GM12878 (cell line): ENCODE data around the gene AHCYL2. TPM values are rescaled to one million over a fixed set of nuclear protein-coding genes. Genes with fewer than 3 reads are reported as not detected.

Source experiments
- BCL11A ChIP-seq: IDR thresholded peaks from 2 replicates; pipeline ENCODE4 v1.6.1; 2011; ENCODE audit warnings: low read depth, low read length
- CTCF ChIP-seq, 3 experiments: IDR thresholded peaks in 2 of 3; conservative IDR thresholded peaks in 1 of 3; 2 replicates each; pipeline ENCODE4 v1.5.1; 2011; ENCODE audit warnings: low read depth in 3 of 3, low read length in 3 of 3, mild to moderate bottlenecking in 3 of 3, control low read depth in 2 of 3, moderate library complexity in 2 of 3, inconsistent platforms in 1 of 3, mixed read lengths in 1 of 3; ENCODE audit not compliant: control insufficient read depth in 2 of 3, insufficient read depth in 1 of 3; ENCODE audit errors: extremely low read depth in 1 of 3
- CUX1 ChIP-seq: IDR thresholded peaks from 2 replicates; pipeline ENCODE4 v1.6.1; 2012; ENCODE audit warnings: improper control_type of control experiment, low read depth, low read length; ENCODE audit not compliant: insufficient replicate concordance
- DPF2 ChIP-seq: fragments of 450-650 bp; IDR thresholded peaks from 2 replicates; pipeline ENCODE4 v1.6.1; 2017; ENCODE audit warnings: mild to moderate bottlenecking
- EP300 ChIP-seq, 2 experiments: fragments of 150-350 bp in 1 of 2; IDR thresholded peaks; 2 replicates each; pipeline ENCODE4 v1.6.1; 2011 to 2012; ENCODE audit warnings: low read depth in 2 of 2, low read length in 2 of 2, borderline replicate concordance in 1 of 2, improper control_type of control experiment in 1 of 2, inconsistent platforms in 1 of 2; ENCODE audit not compliant: control insufficient read depth in 1 of 2
- PBX3 ChIP-seq: IDR thresholded peaks from 2 replicates; pipeline ENCODE4 v1.6.1; 2011; ENCODE audit warnings: mild to moderate bottlenecking, low read depth, low read length, moderate library complexity; ENCODE audit not compliant: insufficient replicate concordance
- PRDM15 ChIP-seq: fragments of 450-650 bp; formaldehyde crosslinking; IDR thresholded peaks from 2 replicates; pipeline ENCODE4 v1.4.0; 2020; ENCODE audit warnings: mild to moderate bottlenecking, moderate library complexity
- SMC3 ChIP-seq: IDR thresholded peaks from 2 replicates; pipeline ENCODE4 v1.6.1; 2011; ENCODE audit warnings: low read length, improper control_type of control experiment, borderline replicate concordance
- SPI1 ChIP-seq: IDR thresholded peaks from 2 replicates; pipeline ENCODE4 v1.6.1; 2011; ENCODE audit warnings: low read depth, mild to moderate bottlenecking, low read length, moderate library complexity, borderline replicate concordance; ENCODE audit not compliant: insufficient read depth
- SREBF1 ChIP-seq: IDR thresholded peaks from 2 replicates; pipeline ENCODE4 v1.6.1; 2012; ENCODE audit warnings: mild to moderate bottlenecking, low read length
- SREBF2 ChIP-seq: IDR thresholded peaks from 2 replicates; pipeline ENCODE4 v1.6.1; 2012; ENCODE audit warnings: mild to moderate bottlenecking, low read length
- polyA plus RNA-seq, 11 experiments: library from polyadenylated mRNA; depleted of rRNA in 4 of 11; unstranded in 6 of 11; stranded (reverse) in 5 of 11; fragments of >200 nt; fragmentation: Nextera tagmentation in 4 of 11; fragmentation: Illumina TruSeq in 1 of 11; extraction: Ambion mirVana in 4 of 11; extraction: Trizol in 1 of 11; gene quantifications; 1 replicate in 1 of 11; 2 replicates in 10 of 11; pipeline versions ENCODE4 v1.2.1 to v1.2.3, GENCODE V29; 2011 to 2016; ENCODE audit warnings: inconsistent platforms in 2 of 11, missing spikeins in 2 of 11, low read depth in 1 of 11
- total RNA-seq, 4 experiments: library from RNA; depleted of rRNA in 3 of 4; stranded (reverse); fragments of >200 nt in 3 of 4; fragmentation: Illumina TruSeq in 1 of 4; extraction: Trizol in 1 of 4; gene quantifications; 2 replicates each; pipeline versions ENCODE4 v1.2.1 to v1.2.3, GENCODE V29; 2013 to 2021

The AHCYL2 gene
- total and polyA plus RNA-seq, 10 of the 15 experiments (the other 5 are each of a cell fraction or from before 2014, with no cell fraction given), result 1.7 to 29.1 (median 5.4) TPM

GRCh38 chr7:129401967-129402860 is 177.4 kb downstream of the AHCYL2 start (continued):
- TF ChIP-seq PRDM15, result no peak
- peak; percentile 21 for TF ChIP-seq PBX3
- TF ChIP-seq SREBF1, result no peak
- peak; percentile 34 to 64 (median 37); a peak in 4 of 6 replicates for TF ChIP-seq CTCF (IDR thresholded peaks at IDR 0.05 in 2 of 3, conservative IDR thresholded peaks at IDR 0.05 in 1 of 3; ENCODE audit: control insufficient read depth in 2 of 3, extremely low read depth in 1 of 3, insufficient read depth in 1 of 3, low read depth in 3 of 3, low read length in 3 of 3)
- no peak for TF ChIP-seq SPI1
- no peak for TF ChIP-seq SREBF2
- no peak for TF ChIP-seq CUX1
- no peak for TF ChIP-seq BCL11A
- peak; percentile 56 for TF ChIP-seq SMC3
- TF ChIP-seq EP300 (IDR thresholded peaks at IDR 0.05; ENCODE audit: borderline replicate concordance in 1 of 2, control insufficient read depth in 1 of 2, low read depth in 2 of 2, low read length in 2 of 2), result peak; percentile 29 to 59; a peak in 2 of 4 replicates
- TF ChIP-seq DPF2, result 0 out of 2 replicates have a peak, but pooled peaks have one; percentile 29
